DND-41 (cell line): ENCODE measurements around the gene BCR.

Source experiments
- ATAC-seq: fragments of 200-7000 bp; cut with Tn5 transposase; 3 replicates; pipeline ENCODE4 v1.9.1; 2021; ENCODE audit warnings: low read depth; ENCODE audit not compliant: insufficient read depth
- DNase-seq: peaks from one replicate; pipeline ENCODE4 v3.0.0-alpha.2; 2020
- H2AFZ ChIP-seq: 2 replicates; pipeline ENCODE4 v1.6.0; 2012; ENCODE audit warnings: low read depth, low read length
- H3K27ac ChIP-seq: 2 replicates; pipeline ENCODE4 v1.5.1; 2012; ENCODE audit warnings: low read length, inconsistent platforms
- H3K27me3 ChIP-seq: fragments of 200-600 bp; sonication (generic); 2 replicates; pipeline ENCODE4 v1.6.0; 2012; ENCODE audit warnings: low read length, mild to moderate bottlenecking, inconsistent platforms; ENCODE audit not compliant: insufficient read depth, poor library complexity
- H3K36me3 ChIP-seq: 2 replicates; pipeline ENCODE4 v1.5.1; 2012; ENCODE audit warnings: low read length, inconsistent platforms; ENCODE audit not compliant: insufficient read depth
- H3K4me1 ChIP-seq: 2 replicates; pipeline ENCODE4 v1.5.1; 2012; ENCODE audit warnings: mild to moderate bottlenecking, low read length; ENCODE audit not compliant: insufficient read depth
- H3K4me2 ChIP-seq: 2 replicates; pipeline ENCODE4 v1.6.0; 2012; ENCODE audit warnings: mild to moderate bottlenecking, moderate library complexity, low read length, inconsistent platforms; ENCODE audit not compliant: insufficient read depth
- H3K4me3 ChIP-seq, 2 experiments: fragments of 200-600 bp in 1 of 2; shearing (Covaris generic) in 1 of 2; 2 replicates each; pipeline ENCODE4 v1.5.1; 2012 to 2016; ENCODE audit warnings: inconsistent platforms in 2 of 2, low read length in 2 of 2, mild to moderate bottlenecking in 2 of 2, low read depth in 1 of 2, moderate library complexity in 1 of 2
- H3K79me2 ChIP-seq: 2 replicates; pipeline ENCODE4 v1.6.0; 2012; ENCODE audit warnings: low read length, inconsistent platforms; ENCODE audit not compliant: insufficient read depth
- H3K9ac ChIP-seq: 2 replicates; pipeline ENCODE4 v1.6.0; 2012; ENCODE audit warnings: low read depth, mild to moderate bottlenecking, inconsistent platforms, low read length, moderate library complexity
- H3K9me3 ChIP-seq: 2 replicates; pipeline ENCODE4 v1.5.1; 2012; ENCODE audit warnings: low read length, moderate library complexity, mild to moderate bottlenecking, inconsistent platforms; ENCODE audit not compliant: insufficient read depth, severe bottlenecking
- H4K20me1 ChIP-seq: 2 replicates; pipeline ENCODE4 v1.6.0; 2012; ENCODE audit warnings: low read length; ENCODE audit not compliant: insufficient read depth
- EZH2 ChIP-seq: IDR thresholded peaks from 3 replicates; pipeline ENCODE4 v1.6.1; 2012; ENCODE audit warnings: borderline replicate concordance, low read depth, mild to moderate bottlenecking, moderate library complexity, low read length, inconsistent platforms; ENCODE audit not compliant: severe bottlenecking
- TF ChIP-seq, protein P1 (sequence below): IDR thresholded peaks from 2 replicates; pipeline ENCODE4 v1.5.1; 2012; ENCODE audit warnings: borderline replicate concordance, low read length, moderate library complexity, mild to moderate bottlenecking; ENCODE audit not compliant: poor library complexity, severe bottlenecking; ENCODE audit errors: extremely low read depth

The BCR gene

GRCh38 chr22:23187871-23188700 is 7.8 kb downstream of the BCR start:
- Histone ChIP-seq H3K79me2 (peaks cover 99% of the 10 kb centered on the region), H3K4me1 (peaks cover 30% of the 10 kb centered on the region), H3K9ac (no peak overlapping the region), H3K27me3 (no peaks in the 10 kb centered on the region), H3K4me2 (no peak overlapping the region), H3K4me3 (no peak overlapping the region), H3K9me3 (no peaks in the 10 kb centered on the region), H3K36me3 (peaks cover 59% of the 10 kb centered on the region), H4K20me1 (peaks cover 76% of the 10 kb centered on the region), H3K27ac (0 out of 2 replicates have a peak overlapping the region, but pooled peaks have one; percentile 37), H2AFZ (no peak overlapping the region)
- ATAC-seq (no peak), DNase-seq (no peak)
- TF ChIP-seq EZH2, result no peak
- TF ChIP-seq, protein P1, sequence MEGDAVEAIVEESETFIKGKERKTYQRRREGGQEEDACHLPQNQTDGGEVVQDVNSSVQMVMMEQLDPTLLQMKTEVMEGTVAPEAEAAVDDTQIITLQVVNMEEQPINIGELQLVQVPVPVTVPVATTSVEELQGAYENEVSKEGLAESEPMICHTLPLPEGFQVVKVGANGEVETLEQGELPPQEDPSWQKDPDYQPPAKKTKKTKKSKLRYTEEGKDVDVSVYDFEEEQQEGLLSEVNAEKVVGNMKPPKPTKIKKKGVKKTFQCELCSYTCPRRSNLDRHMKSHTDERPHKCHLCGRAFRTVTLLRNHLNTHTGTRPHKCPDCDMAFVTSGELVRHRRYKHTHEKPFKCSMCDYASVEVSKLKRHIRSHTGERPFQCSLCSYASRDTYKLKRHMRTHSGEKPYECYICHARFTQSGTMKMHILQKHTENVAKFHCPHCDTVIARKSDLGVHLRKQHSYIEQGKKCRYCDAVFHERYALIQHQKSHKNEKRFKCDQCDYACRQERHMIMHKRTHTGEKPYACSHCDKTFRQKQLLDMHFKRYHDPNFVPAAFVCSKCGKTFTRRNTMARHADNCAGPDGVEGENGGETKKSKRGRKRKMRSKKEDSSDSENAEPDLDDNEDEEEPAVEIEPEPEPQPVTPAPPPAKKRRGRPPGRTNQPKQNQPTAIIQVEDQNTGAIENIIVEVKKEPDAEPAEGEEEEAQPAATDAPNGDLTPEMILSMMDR, result no peak

- H3K27me3 ChIP-seq, result no peaks in the 10 kb centered on the region
- H3K36me3 ChIP-seq, result peaks cover 46% of the 10 kb centered on the region
- ATAC-seq, result no peak
- H2AFZ ChIP-seq, result no peak overlapping the region
- TF ChIP-seq, protein P1, result no peak
- no peak for TF ChIP-seq EZH2
- H3K9me3 ChIP-seq, result no peaks in the 10 kb centered on the region
- H3K4me2 ChIP-seq, result no peak overlapping the region
- no peak for DNase-seq
- peaks cover 95% of the 10 kb centered on the region for H3K79me2 ChIP-seq
- H3K9ac ChIP-seq, result no peak overlapping the region
- no peak overlapping the region; the same call in 1 of the 2 replicates for H3K27ac ChIP-seq
- H4K20me1 ChIP-seq, result peaks cover 67% of the 10 kb centered on the region
- no peak overlapping the region for H3K4me3 ChIP-seq
- H3K4me1 ChIP-seq, result peaks cover 8% of the 10 kb centered on the region; the same call in 1 of the 2 replicates
These were observed 10.2 kb downstream of the BCR start for GRCh38 chr22:23190526-23190925.

- peak overlapping the region; percentile 27; the same call in 1 of the 2 replicates for H3K27ac ChIP-seq
- TF ChIP-seq EZH2, result no peak
- TF ChIP-seq, protein P1, result no peak
- ATAC-seq, result no peak
- H3K36me3 ChIP-seq, result peaks cover 51% of the 10 kb centered on the region
- H3K9ac ChIP-seq, result no peak overlapping the region
- no peaks in the 10 kb centered on the region for H3K27me3 ChIP-seq
- no peak overlapping the region for H3K4me3 ChIP-seq
- H3K9me3 ChIP-seq, result no peaks in the 10 kb centered on the region
- H2AFZ ChIP-seq, result no peak overlapping the region
- H4K20me1 ChIP-seq, result peaks cover 67% of the 10 kb centered on the region
- no peaks in the 10 kb centered on the region for H3K4me1 ChIP-seq
- no peak overlapping the region for H3K4me2 ChIP-seq
- no peak for DNase-seq
- H3K79me2 ChIP-seq, result peaks cover 95% of the 10 kb centered on the region
These were observed 11.8 kb downstream of the BCR start for GRCh38 chr22:23192133-23192532.
